ENCODE results near the gene MACROH2A2.
"Not testable (repeated sequence)": the region's sequence is repeated elsewhere in the genome, so short reads cannot be mapped to it uniquely, and the experiment has no call there.

The MACROH2A2 gene

GRCh38 chr10:70101068-70101562 lies 48.5 kb downstream of the MACROH2A2 start:
- not testable (repeated sequence) for DNase-seq

GRCh38 chr10:70101668-70102067 lies 49.0 kb downstream of the MACROH2A2 start:
- DNase-seq: no peak

- DNase-seq: no peak
Observed at GRCh38 chr10:70106958-70107791, 54.5 kb downstream of the MACROH2A2 start.

GRCh38 chr10:70109064-70109729 lies 56.6 kb downstream of the MACROH2A2 start:
- no peak for DNase-seq

GRCh38 chr10:70111496-70111895 lies 58.9 kb downstream of the MACROH2A2 start:
- DNase-seq: no peak

- DNase-seq: no peak
Observed at GRCh38 chr10:70112071-70112470, 59.4 kb downstream of the MACROH2A2 start.

- DNase-seq: no peak
Observed at GRCh38 chr10:70114902-70115301, 62.3 kb downstream of the MACROH2A2 start.

- peak in 18 of 51 donors; percentile 3 to 35 (median 18) for DNase-seq
Observed at GRCh38 chr10:70115948-70116682, 63.5 kb downstream of the MACROH2A2 start.

GRCh38 chr10:70117646-70118045 lies 65.0 kb downstream of the MACROH2A2 start:
- no peak for DNase-seq

GRCh38 chr10:70118196-70118595 lies 65.5 kb downstream of the MACROH2A2 start:
- no peak for DNase-seq

- no peak for DNase-seq
Observed at GRCh38 chr10:70119197-70119596, 66.6 kb downstream of the MACROH2A2 start.

GRCh38 chr10:70119623-70120022 lies 67.0 kb downstream of the MACROH2A2 start:
- DNase-seq: no peak

- DNase-seq: no peak
Observed at GRCh38 chr10:70120417-70120816, 67.8 kb downstream of the MACROH2A2 start.

GRCh38 chr10:70121281-70121949 lies 68.8 kb downstream of the MACROH2A2 start:
- no peak for DNase-seq

GRCh38 chr10:70122742-70123141 lies 70.1 kb downstream of the MACROH2A2 start:
- no peak for DNase-seq

- not testable (repeated sequence) for DNase-seq
Observed at GRCh38 chr10:70123166-70123565, 70.5 kb downstream of the MACROH2A2 start.

GRCh38 chr10:70123817-70124216 lies 71.2 kb downstream of the MACROH2A2 start:
- no peak for DNase-seq

- no peak for DNase-seq
Observed at GRCh38 chr10:70124415-70124814, 71.8 kb downstream of the MACROH2A2 start.

- DNase-seq: no peak
Observed at GRCh38 chr10:70124918-70125317, 72.3 kb downstream of the MACROH2A2 start.

GRCh38 chr10:70125918-70126552 lies 73.4 kb downstream of the MACROH2A2 start:
- no peak for DNase-seq
